CD4-positive, alpha-beta memory T cell (primary cell): ENCODE data around the gene ELMOD1. TPM values are rescaled to one million over a fixed set of nuclear protein-coding genes. Genes with fewer than 3 reads are reported as not detected.
"Not testable (repeated sequence)": the region's sequence is repeated elsewhere in the genome, so short reads cannot be mapped to it uniquely, and the experiment has no call there.

Source experiments
- CTCF ChIA-PET: fragments of 350-600 bp; sonication (Branson Sonifier 250); formaldehyde crosslinking; loops from one replicate; lab custom pipeline; 2021; ENCODE audit warnings: inconsistent platforms; ENCODE audit not compliant: partially characterized antibody; lab: Charles Lee
- POLR2A ChIA-PET: fragments of 350-600 bp; sonication (Branson Sonifier 250); formaldehyde crosslinking; loops from one replicate; lab custom pipeline; 2021; ENCODE audit not compliant: partially characterized antibody; lab: Charles Lee
- DNase-seq, 5 donors: peaks; one replicate each; pipeline versions ENCODE4 v3.0.0 to v3.0.0-alpha.2; 2020 to 2022; ENCODE audit warnings: mixed read lengths in 1 of 5
- H3K27ac ChIP-seq: one replicate; pipeline ENCODE4 v1.7.0; 2013; ENCODE audit warnings: low read depth, low read length
- H3K27me3 ChIP-seq: 2 replicates; pipeline ENCODE4 v1.7.0; 2013; ENCODE audit warnings: mild to moderate bottlenecking, low read length, moderate library complexity; ENCODE audit not compliant: insufficient read depth
- H3K36me3 ChIP-seq: 2 replicates; pipeline ENCODE4 v1.7.0; 2013; ENCODE audit warnings: mild to moderate bottlenecking, low read length, moderate library complexity; ENCODE audit not compliant: insufficient read depth
- H3K4me1 ChIP-seq: 2 replicates; pipeline ENCODE4 v1.7.0; 2013; ENCODE audit warnings: mild to moderate bottlenecking, low read length, moderate library complexity; ENCODE audit not compliant: insufficient read depth
- H3K4me3 ChIP-seq, 2 donors: one replicate each; pipeline ENCODE4 v1.7.0; 2013; ENCODE audit warnings: low read length in 2 of 2, mild to moderate bottlenecking in 1 of 2
- H3K9me3 ChIP-seq, 2 donors: one replicate each; pipeline ENCODE4 v1.7.0; 2013; ENCODE audit warnings: low read length in 2 of 2, control low read depth in 1 of 2; ENCODE audit not compliant: control insufficient read depth in 1 of 2
- H3K27ac Mint-ChIP-seq, 7 donors: one replicate each; pipeline ENCODE4 v1.8.0; 2020 to 2021; ENCODE audit warnings: mixed read lengths in 7 of 7, mild to moderate bottlenecking in 6 of 7, inconsistent platforms in 3 of 7, moderate library complexity in 3 of 7
- H3K27me3 Mint-ChIP-seq, 2 donors: one replicate each; pipeline ENCODE4 v1.8.0; 2020 to 2021; ENCODE audit warnings: mixed read lengths in 2 of 2
- H3K36me3 Mint-ChIP-seq, 2 donors: one replicate each; pipeline ENCODE4 v1.8.0; 2020 to 2021; ENCODE audit warnings: mixed read lengths in 2 of 2, inconsistent platforms in 1 of 2, mild to moderate bottlenecking in 1 of 2
- H3K4me1 Mint-ChIP-seq, 4 donors: one replicate each; pipeline ENCODE4 v1.8.0; 2020 to 2021; ENCODE audit warnings: mixed read lengths in 4 of 4, mild to moderate bottlenecking in 1 of 4
- H3K4me3 Mint-ChIP-seq, 8 donors: one replicate each; pipeline ENCODE4 v1.8.0; 2020 to 2021; ENCODE audit warnings: mixed read lengths in 8 of 8, mild to moderate bottlenecking in 7 of 8, moderate library complexity in 6 of 8, inconsistent platforms in 3 of 8
- H3K9me3 Mint-ChIP-seq, 8 donors: one replicate each; pipeline ENCODE4 v1.8.0; 2020 to 2021; ENCODE audit warnings: mixed read lengths in 8 of 8, mild to moderate bottlenecking in 5 of 8, inconsistent platforms in 3 of 8, moderate library complexity in 1 of 8
- intact Hi-C: fragments of 100-400 bp; cut with micrococcal nuclease; formaldehyde crosslinking; loops from one replicate; pipeline ENCODE4 v1.15.1; 2023
- polyA plus RNA-seq, 2 donors: library from polyadenylated mRNA; unstranded; fragments of 300-500 nt; fragmentation: Illumina TruSeq; gene quantifications; one replicate each; pipeline ENCODE4 v1.2.3, GENCODE V29; 2021
- total RNA-seq, 2 experiments: library from RNA; stranded (reverse); gene quantifications; one replicate each; pipeline ENCODE4 v1.2.3, GENCODE V29; 2021

ELMOD1 gene
- total and polyA plus RNA-seq, 4 experiments from 2014 or later: not detected

- H3K36me3 ChIP-seq: peaks cover 5% of the 10 kb centered on the region
- POLR2A ChIA-PET: no interaction called here
- H3K4me3 ChIP-seq: no peak overlapping the region
- no peaks in the 10 kb centered on the region for H3K9me3 ChIP-seq
- H3K27me3 Mint-ChIP-seq: no peaks in the 10 kb centered on the region
- H3K27ac ChIP-seq: no peak overlapping the region
- intact Hi-C loops: loop anchor here (5.0 to 10.0 kb wide), 3 partner anchors 663 to 1086 kb away; partner anchors contain the start of genes ATM, C11orf65 and NPAT
- H3K9me3 Mint-ChIP-seq: no peaks in the 10 kb centered on the region
- no peak for DNase-seq
- peaks cover 28% of the 10 kb centered on the region for H3K4me1 ChIP-seq
- peaks cover 13 to 28% of the 10 kb centered on the region in 2 donors for H3K36me3 Mint-ChIP-seq
- no peaks in the 10 kb centered on the region for H3K27me3 ChIP-seq
- H3K4me1 Mint-ChIP-seq: peaks cover 22 to 42% (median 40%) of the 10 kb centered on the region in 4 donors
- no peak overlapping the region for H3K4me3 Mint-ChIP-seq
- CTCF ChIA-PET: interaction anchor here (3.2 to 7.2 kb wide), 2 partner anchors 11 to 128 kb away, joined by 32 to 76 read pairs; no protein-coding TSS in a partner anchor
- H3K27ac Mint-ChIP-seq: no peak overlapping the region
These were observed 29.3 kb upstream of the ELMOD1 start for GRCh38 chr11:107561688-107562087.

GRCh38 chr11:107562647-107563208, 28.2 kb upstream of the ELMOD1 start:
- H3K27ac Mint-ChIP-seq: peak overlapping the region in 6 of 7 donors; percentile 5 to 76 (median 50)

GRCh38 chr11:107563702-107564101, 27.2 kb upstream of the ELMOD1 start:
- peaks cover 11 to 24% of the 10 kb centered on the region in 2 donors for H3K36me3 Mint-ChIP-seq
- Histone ChIP-seq H3K4me1 (peaks cover 28% of the 10 kb centered on the region), H3K4me3 (no peak overlapping the region), H3K27ac (no peak overlapping the region), H3K9me3 (no peaks in the 10 kb centered on the region), H3K36me3 (peaks cover 4% of the 10 kb centered on the region), H3K27me3 (no peaks in the 10 kb centered on the region)
- ChIA-PET POLR2A (interaction anchor here (1.0 to 4.1 kb wide), 2 partner anchors 106 to 126 kb away, joined by 3 to 23 read pairs; partner anchors contain the start of gene CWF19L2), CTCF (interaction anchor here (0.6 to 7.2 kb wide), 14 partner anchors 9 to 1102 kb away, joined by 3 to 76 read pairs (median 3); partner anchors contain the start of gene CWF19L2)
- intact Hi-C loops: loop anchor here (1.0 to 10.0 kb wide), 7 partner anchors 126 to 1101 kb away; partner anchors contain the start of genes ATM, C11orf65, DDX10 and NPAT
- peak overlapping the region in 4 of 7 donors; percentile 26 to 38 (median 36) for H3K27ac Mint-ChIP-seq
- peaks cover 23 to 45% (median 42%) of the 10 kb centered on the region in 4 donors for H3K4me1 Mint-ChIP-seq
- no peaks in the 10 kb centered on the region for H3K9me3 Mint-ChIP-seq
- peak; percentile 43 to 50 (median 44) for DNase-seq
- peak overlapping the region in 7 of 8 donors; percentile 1 to 54 (median 11) for H3K4me3 Mint-ChIP-seq
- H3K27me3 Mint-ChIP-seq: no peaks in the 10 kb centered on the region

More at GRCh38 chr11:107562647-107563208, 28.2 kb upstream of the ELMOD1 start:
- no peaks in the 10 kb centered on the region for H3K27me3 Mint-ChIP-seq
- no peaks in the 10 kb centered on the region for H3K27me3 ChIP-seq
- no peaks in the 10 kb centered on the region for H3K9me3 Mint-ChIP-seq
- H3K36me3 ChIP-seq: peaks cover 4% of the 10 kb centered on the region
- H3K4me1 Mint-ChIP-seq: peaks cover 23 to 45% (median 43%) of the 10 kb centered on the region in 4 donors
- DNase-seq: no peak
- H3K9me3 ChIP-seq: no peaks in the 10 kb centered on the region
- no peak overlapping the region for H3K4me3 ChIP-seq
- no peak overlapping the region for H3K27ac ChIP-seq
- H3K4me3 Mint-ChIP-seq: peak overlapping the region in 1 of 8 donors; percentile 23
- H3K4me1 ChIP-seq: peaks cover 28% of the 10 kb centered on the region
- intact Hi-C loops: loop anchor here (1.0 to 10.0 kb wide), 6 partner anchors 127 to 1085 kb away; partner anchors contain the start of genes ATM, C11orf65 and NPAT
- H3K36me3 Mint-ChIP-seq: peaks cover 11 to 25% of the 10 kb centered on the region in 2 donors
- ChIA-PET POLR2A (no interaction called here), CTCF (interaction anchor here (0.8 to 7.2 kb wide), 13 partner anchors 8 to 1103 kb away, joined by 3 to 76 read pairs (median 3); partner anchors contain the start of gene CWF19L2)

GRCh38 chr11:107564877-107565218, 26.1 kb upstream of the ELMOD1 start:
- Mint-ChIP-seq H3K4me1 (peaks cover 23 to 43% (median 41%) of the 10 kb centered on the region in 4 donors), H3K9me3 (no peaks in the 10 kb centered on the region), H3K36me3 (peaks cover 3 to 14% of the 10 kb centered on the region in 2 donors), H3K27me3 (no peaks in the 10 kb centered on the region), H3K27ac (peak overlapping the region; percentile 89 to 97 (median 95)), H3K4me3 (peak overlapping the region; percentile 94 to 98 (median 96))
- Histone ChIP-seq H3K4me1 (peaks cover 28% of the 10 kb centered on the region), H3K36me3 (peaks cover 3% of the 10 kb centered on the region), H3K27ac (peak overlapping the region; percentile 58), H3K27me3 (no peaks in the 10 kb centered on the region), H3K4me3 (peak overlapping the region; percentile 68 to 73), H3K9me3 (no peaks in the 10 kb centered on the region)
- POLR2A ChIA-PET: interaction anchor here (0.6 to 4.1 kb wide), 3 partner anchors 10 to 190 kb away, joined by 3 to 23 read pairs (median 4); partner anchors contain the start of gene CWF19L2
- no peak for DNase-seq
- intact Hi-C loops: loop anchor here (1.0 to 10.0 kb wide), 7 partner anchors 108 to 1100 kb away; partner anchors contain the start of genes ATM, C11orf65, CUL5 and CWF19L2
- CTCF ChIA-PET: interaction anchor here (1.5 to 7.2 kb wide), 5 partner anchors 11 to 124 kb away, joined by 5 to 76 read pairs (median 26); partner anchors contain the start of gene CWF19L2

- intact Hi-C loops: loop anchor here (1.0 to 10.0 kb wide), 6 partner anchors 108 to 1099 kb away; partner anchors contain the start of genes ATM, C11orf65, CUL5 and CWF19L2
These were observed 25.6 kb upstream of the ELMOD1 start, which contains the start of gene ALKBH8 for GRCh38 chr11:107565219-107565937. TSS of gene ALKBH8 (minus strand) at chr11:107565735. CDS start at chr11:107560893, 4,842 bp downstream.

GRCh38 chr11:107565955-107566501, 24.9 kb upstream of the ELMOD1 start:
- not testable (repeated sequence) for DNase-seq, H3K27me3 ChIP-seq, H3K9me3 ChIP-seq, H3K9me3 Mint-ChIP-seq, H3K27me3 Mint-ChIP-seq, H3K36me3 ChIP-seq
- Mint-ChIP-seq H3K4me3 (peak overlapping the region; percentile 94 to 98 (median 96)), H3K4me1 (peaks cover 23 to 43% (median 40%) of the 10 kb centered on the region in 4 donors), H3K27ac (peak overlapping the region; percentile 89 to 97 (median 95)), H3K36me3 (peaks cover 0 to 10% of the 10 kb centered on the region in 2 donors)
- peaks cover 28% of the 10 kb centered on the region for H3K4me1 ChIP-seq
- ChIA-PET POLR2A (interaction anchor here (1.1 to 4.1 kb wide), 3 partner anchors 9 to 443 kb away, joined by 3 to 23 read pairs (median 3); partner anchors contain the start of genes CUL5 and CWF19L2), CTCF (interaction anchor here (0.9 to 7.2 kb wide), 10 partner anchors 9 to 175 kb away, joined by 3 to 76 read pairs (median 4); partner anchors contain the start of gene CWF19L2)
- intact Hi-C loops: loop anchor here (1.0 to 10.0 kb wide), 6 partner anchors 109 to 1099 kb away; partner anchors contain the start of genes ATM, C11orf65, CUL5 and CWF19L2
- H3K27ac ChIP-seq: peak overlapping the region; percentile 58
- H3K4me3 ChIP-seq: peak overlapping the region; percentile 68 to 73

More at GRCh38 chr11:107565219-107565937, 25.6 kb upstream of the ELMOD1 start, which contains the start of gene ALKBH8:
- POLR2A ChIA-PET: interaction anchor here (0.6 to 4.1 kb wide), 3 partner anchors 9 to 190 kb away, joined by 3 to 23 read pairs (median 4); partner anchors contain the start of gene CWF19L2
- Mint-ChIP-seq H3K27me3 (no peaks in the 10 kb centered on the region), H3K4me3 (peak within 1 kb of the TSS; percentile 94 to 98 (median 96)), H3K36me3 (peaks cover 0 to 10% of the 10 kb centered on the region in 2 donors), H3K4me1 (peaks cover 23 to 43% (median 40%) of the 10 kb centered on the region in 4 donors), H3K27ac (peak within 1 kb of the TSS; percentile 89 to 97 (median 95)), H3K9me3 (no peaks in the 10 kb centered on the region)
- peak; percentile 74 to 86 (median 77) for DNase-seq
- Histone ChIP-seq H3K36me3 (no peaks in the 10 kb centered on the region), H3K9me3 (no peaks in the 10 kb centered on the region), H3K4me1 (peaks cover 28% of the 10 kb centered on the region), H3K4me3 (peak within 1 kb of the TSS; percentile 68 to 73), H3K27me3 (no peaks in the 10 kb centered on the region), H3K27ac (peak within 1 kb of the TSS; percentile 58)
- CTCF ChIA-PET: interaction anchor here (0.9 to 7.2 kb wide), 9 partner anchors 9 to 176 kb away, joined by 3 to 76 read pairs (median 4); partner anchors contain the start of gene CWF19L2
